ENCODE measurements around the gene SLC4A5.
"Not testable (repeated sequence)": the region's sequence is repeated elsewhere in the genome, so short reads cannot be mapped to it uniquely, and the experiment has no call there.

The SLC4A5 gene

DNA sequence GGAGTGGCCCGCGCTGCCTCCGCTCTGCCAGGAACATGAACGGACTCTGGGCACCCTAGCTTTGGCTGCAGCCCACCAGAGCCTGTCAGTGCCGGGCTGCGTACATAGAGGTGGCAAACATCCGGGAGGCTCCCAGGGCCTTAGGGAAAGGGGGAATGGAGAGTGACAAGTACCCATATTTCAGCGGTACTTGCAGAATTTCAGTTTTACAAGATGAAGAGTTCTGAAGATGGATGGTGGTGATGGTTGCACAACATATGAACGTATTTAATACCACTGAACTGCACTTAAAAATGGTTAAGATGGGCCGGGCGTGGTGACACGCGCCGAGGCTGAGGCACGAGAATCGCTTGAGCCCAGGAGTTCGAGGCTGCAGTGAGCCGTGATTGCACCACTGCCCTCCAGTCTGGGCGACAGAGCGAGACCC lies 143.9 kb downstream of the SLC4A5 start:
- no peaks in the 10 kb centered on the region for H3K27me3 ChIP-seq
- H3K9me3 ChIP-seq (replicated peaks in 1 of 11) = no peaks in the 10 kb centered on the region
- peaks cover 22 to 42% (median 33%) of the 10 kb centered on the region in 11 experiments for H3K36me3 ChIP-seq
- peak overlapping the region; percentile 84 to 98 (median 93) for H3K4me2 ChIP-seq
- H4K20me1 ChIP-seq = peaks cover 50 to 53% (median 53%) of the 10 kb centered on the region in 11 experiments
- peak overlapping the region; percentile 74 to 92 (median 80) for H3K4me3 ChIP-seq
- H3K9ac ChIP-seq = peak overlapping the region; percentile 93 to 99 (median 97)
- H3K4me1 ChIP-seq = peaks cover 28 to 57% (median 44%) of the 10 kb centered on the region in 10 experiments
- peak in 4 of 11 experiments; percentile 10 to 64 (median 29); a peak in 3 of 22 replicates for TF ChIP-seq Cebpa-rat (IDR thresholded peaks at IDR 0.05)
- H3K27ac ChIP-seq = peak overlapping the region; percentile 87 to 99 (median 98)

DNA sequence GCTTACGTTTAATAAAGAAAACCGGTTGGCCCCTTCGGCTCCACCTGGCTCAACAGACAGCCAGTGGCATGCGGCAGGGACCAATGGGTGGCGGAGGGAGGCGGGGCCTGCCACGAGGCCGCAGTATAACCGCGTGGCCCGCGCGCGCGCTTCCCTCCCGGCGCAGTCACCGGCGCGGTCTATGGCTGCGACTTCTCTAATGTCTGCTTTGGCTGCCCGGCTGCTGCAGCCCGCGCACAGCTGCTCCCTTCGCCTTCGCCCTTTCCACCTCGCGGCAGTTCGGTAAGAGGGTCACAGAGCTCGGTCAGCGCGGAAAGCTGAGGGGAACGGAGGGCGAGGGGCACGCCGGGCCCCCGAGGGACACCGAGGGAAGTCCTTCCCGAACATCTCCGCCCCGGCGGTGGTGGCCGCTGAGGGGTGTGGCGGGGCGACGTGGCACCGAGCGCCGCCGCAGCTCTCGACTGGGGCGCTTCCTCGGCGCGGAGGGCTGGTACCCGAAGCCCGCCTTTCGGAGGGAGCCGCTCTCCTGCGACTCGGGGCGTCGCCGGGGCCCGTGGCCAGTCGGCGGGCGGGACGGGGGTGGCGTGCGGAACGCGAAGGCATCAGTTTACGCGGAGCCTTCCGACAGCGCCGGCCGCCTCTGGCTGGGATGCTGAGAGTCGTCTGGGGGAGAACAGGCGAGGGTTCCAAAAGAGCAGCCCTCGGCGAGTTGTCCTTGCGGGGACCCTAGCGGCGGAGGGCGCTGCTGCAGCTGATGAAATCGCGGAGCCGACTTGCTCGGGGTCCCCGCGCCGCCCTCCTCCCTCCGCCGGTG lies 144.5 kb downstream of the SLC4A5 start, which contains the start of gene MTHFD2:
Gene MTHFD2, plus strand, starts transcription at position 155 of the 814 bp plus-strand sequence. Its CDS starts 27 bp downstream, at position 182.
- H3K36me3 ChIP-seq = peaks cover 16 to 36% (median 27%) of the 10 kb centered on the region in 11 experiments; a peak in 21 of 22 replicates
- H3K9me3 ChIP-seq (replicated peaks in 1 of 11) = no peaks in the 10 kb centered on the region
- H3K27ac ChIP-seq = peak within 1 kb of the TSS; percentile 87 to 99 (median 98)
- H3K27me3 ChIP-seq = no peaks in the 10 kb centered on the region
- no peak for TF ChIP-seq Cebpa-rat (IDR thresholded peaks at IDR 0.05)
- peaks cover 24 to 50% (median 38%) of the 10 kb centered on the region in 10 experiments for H3K4me1 ChIP-seq
- peaks cover 44 to 47% (median 46%) of the 10 kb centered on the region in 11 experiments for H4K20me1 ChIP-seq
- peak within 1 kb of the TSS; percentile 93 to 99 (median 97) for H3K9ac ChIP-seq
- peak within 1 kb of the TSS; percentile 84 to 98 (median 93) for H3K4me2 ChIP-seq
- peak within 1 kb of the TSS; percentile 74 to 92 (median 80) for H3K4me3 ChIP-seq

DNA sequence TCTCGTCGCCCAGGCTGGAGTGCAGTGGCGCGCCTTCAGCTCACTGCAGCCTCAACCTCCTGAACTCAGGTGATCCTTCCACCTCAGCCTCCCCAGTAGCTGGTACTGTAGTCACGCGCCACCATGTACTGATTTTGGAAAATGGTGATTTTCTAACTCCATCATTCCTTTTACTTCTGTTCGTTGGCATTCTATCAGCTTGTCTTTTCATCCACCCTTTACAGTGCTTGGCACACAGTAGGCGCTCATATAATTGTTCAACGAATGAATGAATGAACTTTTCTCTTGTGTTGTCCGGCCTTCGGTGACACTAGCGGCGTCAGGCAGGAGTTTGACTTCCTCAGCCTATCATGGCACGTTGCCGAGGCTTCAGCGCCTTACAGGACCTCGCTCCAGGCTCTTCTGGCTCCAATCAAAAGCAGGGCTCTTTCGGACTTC lies 145.2 kb downstream of the SLC4A5 start:
- Histone ChIP-seq H3K27me3 (no peaks in the 10 kb centered on the region), H3K4me2 (peak overlapping the region; percentile 47 to 96 (median 92)), H4K20me1 (peaks cover 38 to 41% (median 40%) of the 10 kb centered on the region in 11 experiments), H3K27ac (peak overlapping the region; percentile 15 to 99 (median 98); a peak in 21 of 22 replicates), H3K36me3 (peaks cover 10 to 30% (median 21%) of the 10 kb centered on the region in 11 experiments; a peak in 21 of 22 replicates), H3K4me3 (peak overlapping the region; percentile 74 to 92 (median 80); a peak in 19 of 20 replicates), H3K9me3 (replicated peaks in 1 of 11) (no peaks in the 10 kb centered on the region), H3K9ac (peak overlapping the region; percentile 93 to 99 (median 97); a peak in 21 of 22 replicates), H3K4me1 (peaks cover 24 to 44% (median 35%) of the 10 kb centered on the region in 10 experiments)
- no peak for TF ChIP-seq Cebpa-rat (IDR thresholded peaks at IDR 0.05)

DNA sequence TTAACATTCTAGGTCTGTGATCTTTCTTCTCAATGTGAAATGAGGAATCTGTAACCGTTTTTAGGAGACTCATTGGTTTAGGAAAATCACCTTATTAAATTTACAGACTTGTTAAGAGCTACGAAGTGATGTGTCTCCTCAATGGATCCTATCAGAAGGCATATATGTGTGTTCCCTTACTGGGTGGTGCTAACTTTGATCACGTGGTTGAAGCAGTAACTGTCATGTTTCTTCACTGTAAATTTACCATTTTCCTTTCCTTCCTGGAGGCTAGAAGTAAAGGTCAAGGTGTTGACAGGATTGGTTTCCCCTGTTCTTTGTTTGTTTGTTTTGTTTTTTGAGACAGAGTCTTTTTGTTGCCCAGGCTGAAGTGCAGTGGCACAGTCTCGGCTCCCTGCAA lies 146.2 kb downstream of the SLC4A5 start:
- H3K27ac ChIP-seq = no peak overlapping the region
- no peak for TF ChIP-seq Cebpa-rat (IDR thresholded peaks at IDR 0.05)

DNA sequence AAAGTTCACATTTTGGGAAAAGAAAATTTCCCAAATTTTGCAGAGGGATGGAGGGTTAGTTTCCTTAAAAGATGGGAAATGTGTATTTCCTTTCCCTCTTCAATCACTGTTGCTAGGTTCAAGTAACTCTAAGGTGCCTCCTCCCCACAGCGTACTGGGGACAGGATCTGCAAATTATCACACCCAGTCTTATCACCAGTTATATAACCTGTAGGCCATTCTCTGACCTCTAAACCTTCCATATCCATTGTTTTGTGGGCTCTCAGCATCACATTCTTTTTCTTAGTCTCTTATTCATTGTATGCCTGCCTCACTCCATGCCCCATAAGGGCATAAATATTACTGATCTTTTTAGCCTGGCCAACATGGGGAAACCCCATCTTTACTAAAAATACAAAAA lies 148.4 kb downstream of the SLC4A5 start:
- TF ChIP-seq Cebpa-rat (IDR thresholded peaks at IDR 0.05) = no peak
- Histone ChIP-seq H3K9me3 (replicated peaks in 1 of 11) (no peaks in the 10 kb centered on the region), H3K4me2 (no peak overlapping the region), H3K9ac (no peak overlapping the region), H3K27me3 (no peaks in the 10 kb centered on the region), H3K4me3 (no peak overlapping the region), H4K20me1 (peaks cover 7 to 8% (median 8%) of the 10 kb centered on the region in 11 experiments), H3K36me3 (peaks cover 0 to 3% (median 0%) of the 10 kb centered on the region in 11 experiments; a peak in 2 of 22 replicates), H3K27ac (no peak overlapping the region), H3K4me1 (peaks cover 3 to 18% (median 12%) of the 10 kb centered on the region in 10 experiments)

More for the DNA sequence above, 146.2 kb downstream of the SLC4A5 start:
- Histone ChIP-seq H4K20me1 (peaks cover 29 to 31% (median 30%) of the 10 kb centered on the region in 11 experiments), H3K27me3 (no peaks in the 10 kb centered on the region), H3K4me2 (no peak overlapping the region; a peak in 1 of 22 replicates), H3K4me3 (no peak overlapping the region), H3K36me3 (peaks cover 0 to 21% (median 11%) of the 10 kb centered on the region in 11 experiments; a peak in 17 of 22 replicates), H3K4me1 (peaks cover 24 to 35% (median 32%) of the 10 kb centered on the region in 10 experiments), H3K9me3 (replicated peaks in 1 of 11) (no peaks in the 10 kb centered on the region), H3K9ac (no peak overlapping the region)

DNA sequence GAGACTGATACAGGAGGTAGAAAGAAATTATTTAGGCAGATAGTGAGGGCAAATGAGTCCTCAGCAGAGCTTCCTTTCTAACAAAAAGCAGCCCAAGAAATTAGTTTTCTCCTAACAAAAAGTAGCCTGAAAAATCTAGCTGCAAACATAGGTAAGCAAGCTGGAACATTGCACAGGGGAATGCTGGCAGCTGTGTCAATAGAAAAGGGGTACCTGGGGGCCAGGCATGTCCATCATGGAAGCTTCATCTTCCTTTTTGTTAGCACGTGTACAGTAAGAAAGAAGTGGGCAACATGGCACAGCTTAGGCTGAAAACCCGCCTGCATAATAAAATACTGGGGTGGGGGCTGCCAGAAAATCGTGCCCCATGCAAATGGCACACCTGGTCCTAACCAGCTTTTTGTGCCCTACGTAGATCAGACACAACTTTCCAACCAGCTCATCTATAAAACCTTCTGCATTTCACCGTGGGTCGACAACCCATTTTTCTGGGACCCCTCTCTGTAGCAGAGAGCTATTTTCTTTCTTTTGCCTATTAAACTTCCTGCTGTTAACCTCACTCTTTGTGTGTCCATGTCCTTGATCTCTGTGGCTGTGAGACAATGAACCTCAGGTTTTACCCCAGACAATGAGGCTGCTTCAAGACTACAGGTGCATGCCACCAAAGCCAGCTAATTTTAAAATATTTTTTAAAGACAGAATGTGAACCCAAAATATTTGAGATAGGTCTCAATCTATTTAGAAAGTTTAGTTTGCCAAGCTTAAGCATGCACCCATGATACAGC lies 151.4 kb downstream of the SLC4A5 start:
- no peaks in the 10 kb centered on the region for H3K27me3 ChIP-seq
- no peaks in the 10 kb centered on the region for H3K36me3 ChIP-seq
- no peak overlapping the region for H3K4me3 ChIP-seq
- no peak for TF ChIP-seq Cebpa-rat (IDR thresholded peaks at IDR 0.05)
- no peaks in the 10 kb centered on the region for H4K20me1 ChIP-seq
- H3K4me1 ChIP-seq = peaks cover 0 to 40% (median 6%) of the 10 kb centered on the region in 10 experiments; a peak in 11 of 20 replicates
- no peak overlapping the region for H3K9ac ChIP-seq
- no peak overlapping the region for H3K27ac ChIP-seq
- no peak overlapping the region for H3K4me2 ChIP-seq
- no peaks in the 10 kb centered on the region for H3K9me3 ChIP-seq (replicated peaks in 1 of 11)

DNA sequence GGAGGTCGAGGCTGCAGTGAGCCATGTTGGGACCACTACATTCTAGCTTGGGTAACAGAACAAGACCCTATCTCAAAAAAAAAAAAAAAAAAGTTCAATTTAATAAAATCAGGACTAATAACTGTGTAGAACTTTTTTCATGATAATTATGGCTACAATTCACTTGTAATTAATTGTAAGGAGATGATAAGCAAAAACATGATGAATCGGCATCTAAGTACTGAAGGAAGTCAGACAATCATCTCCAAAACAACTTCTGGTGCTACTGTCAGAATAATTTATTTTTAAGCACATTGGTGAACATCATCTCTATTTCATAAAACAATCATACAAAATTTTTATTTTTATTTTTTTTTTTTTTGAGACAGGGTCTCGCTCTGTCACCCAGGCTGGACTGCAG lies 154.5 kb downstream of the SLC4A5 start:
- H4K20me1 ChIP-seq = no peaks in the 10 kb centered on the region
- peak overlapping the region in 3 of 11 experiments; percentile 87 to 94 (median 91); a peak in 6 of 22 replicates for H3K4me2 ChIP-seq
- H3K9me3 ChIP-seq (replicated peaks in 1 of 11) = no peaks in the 10 kb centered on the region; a peak in 2 of 22 replicates
- peaks cover 14 to 69% (median 23%) of the 10 kb centered on the region in 10 experiments; a peak in 19 of 20 replicates for H3K4me1 ChIP-seq
- no peak overlapping the region for H3K4me3 ChIP-seq
- 0 out of 22 replicates have a peak overlapping the region, but pooled peaks of 1 of the 11 experiments have one; percentile 100 for H3K27ac ChIP-seq
- no peak for TF ChIP-seq Cebpa-rat (IDR thresholded peaks at IDR 0.05)
- H3K27me3 ChIP-seq = no peaks in the 10 kb centered on the region
- no peak overlapping the region for H3K9ac ChIP-seq
- H3K36me3 ChIP-seq = no peaks in the 10 kb centered on the region

DNA sequence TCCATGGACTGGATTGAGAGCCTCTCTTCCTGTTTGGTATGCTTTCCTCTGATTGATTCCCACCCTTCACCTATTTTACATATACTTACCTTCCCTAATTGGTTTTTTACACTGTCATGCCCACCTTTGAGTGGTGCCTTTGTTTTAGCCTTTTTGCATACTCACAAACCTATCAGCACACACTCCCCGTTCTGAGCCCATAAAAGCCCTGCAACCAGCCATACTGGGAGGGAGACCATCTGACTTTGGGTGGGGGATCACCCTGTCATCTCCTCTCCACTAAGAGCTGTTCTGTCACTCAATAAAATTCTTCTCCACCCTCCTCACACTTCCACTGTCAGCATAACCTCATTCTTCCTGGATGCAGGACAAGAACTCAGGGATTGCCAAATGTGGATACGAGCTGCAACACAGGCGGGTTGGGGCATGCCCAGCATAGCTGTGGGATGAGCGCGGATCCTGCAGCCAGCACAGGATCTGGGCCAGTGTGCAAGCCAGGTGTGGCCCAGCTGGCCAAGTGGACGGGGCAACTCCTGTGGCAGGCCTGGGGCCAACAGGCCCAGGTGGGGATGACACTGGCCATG lies 155.1 kb downstream of the SLC4A5 start:
- peak overlapping the region in 2 of 11 experiments; percentile 74 to 84; a peak in 3 of 22 replicates for H3K9ac ChIP-seq
- peak overlapping the region in 4 of 11 experiments; percentile 2 to 94 (median 89); a peak in 7 of 22 replicates for H3K4me2 ChIP-seq
- no peaks in the 10 kb centered on the region; a peak in 2 of 22 replicates for H3K9me3 ChIP-seq (replicated peaks in 1 of 11)
- peaks cover 14 to 75% (median 24%) of the 10 kb centered on the region in 10 experiments; a peak in 19 of 20 replicates for H3K4me1 ChIP-seq
- H3K27ac ChIP-seq = peak overlapping the region in 4 of 11 experiments; percentile 51 to 100 (median 98); a peak in 5 of 22 replicates
- no peaks in the 10 kb centered on the region for H4K20me1 ChIP-seq
- no peaks in the 10 kb centered on the region for H3K27me3 ChIP-seq
- no peak for TF ChIP-seq Cebpa-rat (IDR thresholded peaks at IDR 0.05)
- no peaks in the 10 kb centered on the region for H3K36me3 ChIP-seq
- H3K4me3 ChIP-seq = peak overlapping the region in 2 of 10 experiments; percentile 30 to 37; a peak in 4 of 20 replicates

DNA sequence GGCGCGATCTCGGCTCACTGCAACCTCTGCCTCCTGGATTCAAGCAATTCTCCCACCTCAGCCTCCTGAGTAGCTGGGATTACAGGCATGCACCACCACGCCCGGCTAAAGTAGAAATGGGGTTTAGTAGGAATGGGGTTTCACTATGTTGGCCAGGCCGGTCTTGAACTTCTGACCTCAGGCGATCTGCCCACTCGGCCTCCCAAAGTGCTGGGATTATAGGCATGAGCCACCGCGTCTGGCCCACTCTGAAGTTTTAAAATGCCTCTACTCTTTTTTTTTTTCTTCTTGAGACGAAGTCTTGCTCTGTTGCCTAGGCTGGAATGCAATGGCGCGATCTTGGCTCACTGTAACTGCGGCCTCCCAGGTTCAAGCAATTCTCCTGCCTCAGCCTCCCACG lies 156.5 kb downstream of the SLC4A5 start:
- peak overlapping the region; percentile 63 to 100 (median 79); a peak in 19 of 22 replicates for H3K27ac ChIP-seq
- H3K36me3 ChIP-seq; H4K20me1 ChIP-seq; H3K27me3 ChIP-seq; H3K9me3 ChIP-seq (replicated peaks in 1 of 11): not testable (repeated sequence)
- H3K4me1 ChIP-seq = peaks cover 22 to 86% (median 35%) of the 10 kb centered on the region in 10 experiments
- peak overlapping the region in 10 of 11 experiments; percentile 46 to 94 (median 64); a peak in 15 of 22 replicates for H3K4me2 ChIP-seq
- H3K4me3 ChIP-seq = peak overlapping the region in 2 of 10 experiments; percentile 30 to 37; a peak in 3 of 20 replicates
- H3K9ac ChIP-seq = peak overlapping the region in 7 of 11 experiments; percentile 9 to 84 (median 72); a peak in 9 of 22 replicates

All from BLaER1 treated with 17β-estradiol and CSF1 and Interleukin-3, amounts not matched to agents 10 nM and 100 nM (cell line).